OCI-LY1 (cell line): Measurements from ENCODE around the gene SF3A1.

Experiments used
- H2AFZ ChIP-seq: fragments of 200-600 bp; sonication (generic), shearing (Covaris generic); 2 replicates; pipeline ENCODE4 v1.6.0; 2014; ENCODE audit warnings: antibody characterized with exemption, mild to moderate bottlenecking, low read length
- H3F3A ChIP-seq: fragments of 200-600 bp; sonication (generic), shearing (Covaris generic); 2 replicates; pipeline ENCODE4 v1.6.0; 2014; ENCODE audit warnings: mild to moderate bottlenecking, antibody characterized with exemption, low read length, moderate library complexity; ENCODE audit not compliant: insufficient read depth
- H3K27ac ChIP-seq: fragments of 200-600 bp; sonication (generic); 2 replicates; pipeline ENCODE4 v1.5.1; 2014; ENCODE audit warnings: low read length, mixed run types, mild to moderate bottlenecking, low read depth; ENCODE audit not compliant: poor library complexity, severe bottlenecking
- H3K27me3 ChIP-seq: fragments of 200-600 bp; sonication (generic); 2 replicates; pipeline ENCODE4 v1.6.0; 2014; ENCODE audit warnings: antibody characterized with exemption, mild to moderate bottlenecking, low read length, moderate library complexity; ENCODE audit not compliant: insufficient read depth
- H3K36me3 ChIP-seq: fragments of 200-600 bp; sonication (generic); 2 replicates; pipeline ENCODE4 v1.6.1; 2014; ENCODE audit warnings: mild to moderate bottlenecking, antibody characterized with exemption, low read length, moderate library complexity, mixed read lengths; ENCODE audit not compliant: insufficient read depth
- H3K4me1 ChIP-seq: fragments of 200-600 bp; sonication (generic); 2 replicates; pipeline ENCODE4 v1.5.1; 2014; ENCODE audit warnings: mild to moderate bottlenecking, low read length, moderate library complexity; ENCODE audit not compliant: insufficient read depth, severe bottlenecking
- H3K4me2 ChIP-seq: fragments of 200-600 bp; sonication (generic), shearing (Covaris generic); 2 replicates; pipeline ENCODE4 v1.6.1; 2014; ENCODE audit warnings: low read length
- H3K4me3 ChIP-seq: fragments of 200-600 bp; sonication (generic); 2 replicates; pipeline ENCODE4 v1.5.1; 2014; ENCODE audit warnings: low read length, low read depth, mild to moderate bottlenecking, mixed read lengths; ENCODE audit not compliant: poor library complexity, severe bottlenecking
- H3K79me2 ChIP-seq: fragments of 200-600 bp; shearing (Covaris generic); 2 replicates; pipeline ENCODE4 v1.6.1; 2016; ENCODE audit warnings: mixed run types, low read length, mixed read lengths; ENCODE audit not compliant: insufficient read depth
- H3K9ac ChIP-seq: fragments of 200-600 bp; sonication (generic), shearing (Covaris generic); 2 replicates; pipeline ENCODE4 v1.6.1; 2014; ENCODE audit warnings: mild to moderate bottlenecking, low read length, mixed read lengths
- H3K9me2 ChIP-seq: fragments of 200-600 bp; sonication (generic), shearing (Covaris generic); 2 replicates; pipeline ENCODE4 v1.6.1; 2014; ENCODE audit warnings: low read depth, mild to moderate bottlenecking, low read length, mixed read lengths
- H3K9me3 ChIP-seq: fragments of 200-600 bp; shearing (Covaris generic); 2 replicates; pipeline ENCODE4 v1.6.1; 2014; ENCODE audit warnings: low read length, mixed read lengths
- H4K20me1 ChIP-seq: fragments of 200-600 bp; sonication (generic), shearing (Covaris generic); 2 replicates; pipeline ENCODE4 v1.6.0; 2016; ENCODE audit warnings: mild to moderate bottlenecking, low read length; ENCODE audit not compliant: insufficient read depth
- CTCF ChIP-seq: fragments of 200-600 bp; sonication (generic), shearing (Covaris generic); IDR thresholded peaks from 2 replicates; pipeline ENCODE4 v1.5.1; 2017; ENCODE audit warnings: mild to moderate bottlenecking, antibody characterized with exemption, low read length, moderate library complexity, mixed read lengths
- EZH2 ChIP-seq: fragments of 200-600 bp; sonication (generic), shearing (Covaris generic); IDR thresholded peaks from 2 replicates; pipeline ENCODE4 v1.8.0; 2017; ENCODE audit warnings: borderline replicate concordance, mixed run types, mild to moderate bottlenecking, antibody characterized with exemption, low read length, moderate library complexity, mixed read lengths

Gene SF3A1

DNA sequence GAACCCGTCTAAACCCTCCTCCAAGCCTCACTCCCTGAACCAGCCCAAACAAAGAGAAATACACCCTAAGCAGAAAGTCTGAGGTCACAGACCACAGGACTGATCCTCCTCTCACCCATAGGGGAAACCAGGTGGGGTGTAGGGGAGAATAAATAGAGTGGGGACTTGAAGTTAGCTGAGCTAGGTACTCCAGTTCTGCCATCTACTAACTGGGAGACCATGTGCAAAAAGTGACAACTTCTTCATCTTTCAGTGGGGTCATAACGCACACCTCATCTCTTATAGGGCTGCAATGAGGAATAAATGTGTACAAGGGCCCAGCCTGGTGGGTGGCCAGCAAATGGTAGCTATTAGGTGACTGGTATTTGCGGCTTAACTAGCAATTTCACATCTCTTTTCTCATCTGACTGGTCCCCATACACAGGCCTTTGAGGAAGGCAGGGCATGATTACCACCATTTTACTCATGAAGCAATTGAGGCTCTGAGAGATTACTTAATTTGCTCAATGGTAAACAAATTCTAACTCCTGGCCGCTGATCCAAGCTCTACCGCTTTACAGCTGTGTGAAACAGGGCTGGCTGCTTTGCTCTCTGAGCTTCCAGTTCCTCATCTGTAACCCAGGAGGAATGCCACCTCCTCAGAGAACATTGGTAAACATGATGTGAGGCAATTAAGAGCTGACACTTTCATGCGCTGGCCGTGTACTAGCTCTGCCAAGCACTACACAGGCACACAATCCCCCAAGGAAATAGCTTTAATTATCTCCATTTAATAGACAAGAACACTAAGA is 46.5 kb downstream of the SF3A1 start:
- H3K27ac ChIP-seq = peak overlapping the region; percentile 99
- 0 out of 2 replicates have a peak, but pooled peaks cover under 1% of the 10 kb centered on the region for H3F3A ChIP-seq
- TF ChIP-seq CTCF = no peak
- no peak for TF ChIP-seq EZH2
- no peaks in the 10 kb centered on the region for H3K9me2 ChIP-seq
- no peak overlapping the region for H3K4me3 ChIP-seq
- H3K27me3 ChIP-seq = no peaks in the 10 kb centered on the region
- peak overlapping the region; percentile 23; the same call in 1 of the 2 replicates for H3K9ac ChIP-seq
- peaks cover 4% of the 10 kb centered on the region; the same call in 1 of the 2 replicates for H3K36me3 ChIP-seq
- no peak overlapping the region for H2AFZ ChIP-seq
- H3K9me3 ChIP-seq = no peaks in the 10 kb centered on the region
- H4K20me1 ChIP-seq = no peaks in the 10 kb centered on the region
- H3K4me2 ChIP-seq = peak overlapping the region; percentile 31; the same call in 1 of the 2 replicates
- H3K79me2 ChIP-seq = no peaks in the 10 kb centered on the region
- peaks cover 64% of the 10 kb centered on the region for H3K4me1 ChIP-seq

GRCh38 chr22:30308518-30309230 is 48.0 kb downstream of the SF3A1 start:
- Histone ChIP-seq H3K79me2 (no peaks in the 10 kb centered on the region), H3K4me2 (peak overlapping the region; percentile 22; the same call in 1 of the 2 replicates), H3K27ac (peak overlapping the region; percentile 99), H4K20me1 (no peaks in the 10 kb centered on the region), H3K4me3 (no peak overlapping the region), H3K4me1 (peaks cover 79% of the 10 kb centered on the region), H3K9me3 (no peaks in the 10 kb centered on the region), H3K9me2 (no peaks in the 10 kb centered on the region), H3K27me3 (no peaks in the 10 kb centered on the region), H3K9ac (peak overlapping the region; percentile 8; the same call in 1 of the 2 replicates), H3F3A (0 out of 2 replicates have a peak, but pooled peaks cover 3% of the 10 kb centered on the region), H2AFZ (no peak overlapping the region), H3K36me3 (no peaks in the 10 kb centered on the region)
- TF ChIP-seq EZH2 (no peak), CTCF (no peak)

- H3K9me3 ChIP-seq = no peaks in the 10 kb centered on the region
- H2AFZ ChIP-seq = no peak overlapping the region
- H3K27ac ChIP-seq = peak overlapping the region; percentile 99
- peak overlapping the region; percentile 8; the same call in 1 of the 2 replicates for H3K9ac ChIP-seq
- H3K27me3 ChIP-seq = no peaks in the 10 kb centered on the region
- peaks cover 85% of the 10 kb centered on the region for H3K4me1 ChIP-seq
- no peaks in the 10 kb centered on the region for H3K79me2 ChIP-seq
- no peak for TF ChIP-seq EZH2
- TF ChIP-seq CTCF = no peak
- H3F3A ChIP-seq = 0 out of 2 replicates have a peak, but pooled peaks cover 3% of the 10 kb centered on the region
- no peaks in the 10 kb centered on the region for H3K9me2 ChIP-seq
- H3K36me3 ChIP-seq = no peaks in the 10 kb centered on the region
- H3K4me2 ChIP-seq = peak overlapping the region; percentile 22; the same call in 1 of the 2 replicates
- H3K4me3 ChIP-seq = no peak overlapping the region
- H4K20me1 ChIP-seq = no peaks in the 10 kb centered on the region
These were observed 48.6 kb downstream of the SF3A1 start for GRCh38 chr22:30308093-30308492.
